ENCODE measurements around the gene UHMK1. TPM values are rescaled to one million over a fixed set of nuclear protein-coding genes. Genes with fewer than 3 reads are reported as not detected.

Gene UHMK1
- total RNA-seq, 1 donor from 2014 or later: 27.5 TPM

DNA sequence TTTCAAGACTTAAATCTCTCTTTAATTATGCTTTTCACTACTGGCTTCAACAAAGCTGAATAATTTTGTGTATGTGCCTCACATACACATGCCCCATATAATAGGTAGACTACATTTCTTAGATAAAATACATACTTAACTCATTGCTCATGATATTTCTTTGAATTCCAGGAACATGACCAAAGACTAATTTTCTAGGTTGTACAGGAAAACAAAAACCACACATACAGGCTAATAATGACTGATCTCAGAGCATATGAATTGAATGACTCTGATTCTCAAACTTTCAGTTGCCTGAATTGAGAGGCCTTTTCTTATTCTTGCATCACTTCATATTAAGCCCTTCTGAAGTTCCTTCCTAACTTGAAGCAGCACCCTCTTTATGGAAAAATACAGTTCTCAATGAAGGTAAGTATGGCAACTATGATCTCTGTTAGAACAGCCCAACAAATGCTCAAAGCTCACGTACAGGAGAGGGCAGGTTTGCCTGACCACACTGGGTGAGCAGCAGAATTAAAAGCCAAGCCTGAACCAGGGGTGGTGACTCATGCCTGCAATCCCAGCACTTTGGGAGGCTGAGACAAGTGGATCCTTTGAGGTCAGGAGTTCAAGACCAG is 41.3 kb downstream of the UHMK1 start:
- Histone ChIP-seq H3K36me3 (no peaks in the 10 kb centered on the region), H3K27me3 (no peaks in the 10 kb centered on the region), H3K4me3 (no peak overlapping the region), H3K4me1 (no peaks in the 10 kb centered on the region), H3K27ac (no peak overlapping the region), H3K9me3 (no peaks in the 10 kb centered on the region)
- no peak for DNase-seq (ENCODE audit: extremely low spot score in 2 of 2)
- no peak for TF ChIP-seq POLR2A (IDR thresholded peaks at IDR 0.05)
- no peak for TF ChIP-seq CTCF (IDR thresholded peaks at IDR 0.05)
- TF ChIP-seq POLR2AphosphoS5 (IDR thresholded peaks at IDR 0.05; ENCODE audit: insufficient read depth in 1 of 2, low read depth in 1 of 2): no peak
- intact Hi-C loops (cut with DNase I): no loop called here

DNA sequence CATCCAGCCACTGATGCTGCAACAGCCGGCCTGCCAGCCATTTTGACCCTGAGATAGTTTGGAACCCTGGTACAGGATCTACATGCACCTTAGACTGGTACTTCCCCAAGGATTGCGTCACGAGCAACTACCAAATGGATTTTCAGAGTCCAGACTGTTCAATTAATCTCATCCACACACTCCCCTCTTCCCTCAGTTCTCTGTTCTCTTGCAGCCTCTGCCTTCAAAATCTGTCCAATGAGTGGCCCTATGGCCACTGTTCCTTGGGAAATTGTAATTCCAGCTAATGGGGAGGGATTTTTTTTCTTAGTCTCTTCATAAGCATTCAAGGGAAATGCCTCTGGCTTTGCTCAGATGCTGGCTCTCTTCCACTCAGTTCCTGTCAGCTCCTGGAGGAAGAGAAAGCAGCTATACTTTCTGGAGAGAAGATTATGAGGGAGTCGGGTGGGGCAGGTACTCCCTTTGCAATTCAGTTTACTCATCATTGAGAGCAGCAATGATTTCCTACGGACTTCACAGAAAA is 44.1 kb downstream of the UHMK1 start:
- Histone ChIP-seq H3K27me3 (no peaks in the 10 kb centered on the region), H3K27ac (peak overlapping the region; percentile 45), H3K4me1 (no peaks in the 10 kb centered on the region), H3K9me3 (no peaks in the 10 kb centered on the region), H3K36me3 (no peaks in the 10 kb centered on the region), H3K4me3 (no peak overlapping the region)
- TF ChIP-seq CTCF (IDR thresholded peaks at IDR 0.05) (no peak), POLR2AphosphoS5 (IDR thresholded peaks at IDR 0.05; ENCODE audit: insufficient read depth in 1 of 2, low read depth in 1 of 2) (peak in 1 of 2 donors; percentile 90)
- peak in 1 of 2 donors; percentile 94 for DNase-seq (ENCODE audit: extremely low spot score in 2 of 2)
- intact Hi-C loops (cut with DNase I): no loop called here

GRCh38 chr1:162543228-162543627 is 45.6 kb downstream of the UHMK1 start:
- no peaks in the 10 kb centered on the region for H3K9me3 ChIP-seq
- TF ChIP-seq POLR2AphosphoS5 (IDR thresholded peaks at IDR 0.05; ENCODE audit: insufficient read depth in 1 of 2, low read depth in 1 of 2): no peak
- TF ChIP-seq CTCF (IDR thresholded peaks at IDR 0.05): no peak
- no peak for TF ChIP-seq POLR2A (IDR thresholded peaks at IDR 0.05)
- no peak overlapping the region for H3K4me3 ChIP-seq
- H3K36me3 ChIP-seq: no peaks in the 10 kb centered on the region
- DNase-seq (ENCODE audit: extremely low spot score in 2 of 2): no peak
- intact Hi-C loops (cut with DNase I): no loop called here
- peaks cover 4% of the 10 kb centered on the region for H3K4me1 ChIP-seq
- H3K27ac ChIP-seq: no peak overlapping the region
- H3K27me3 ChIP-seq: no peaks in the 10 kb centered on the region

DNA sequence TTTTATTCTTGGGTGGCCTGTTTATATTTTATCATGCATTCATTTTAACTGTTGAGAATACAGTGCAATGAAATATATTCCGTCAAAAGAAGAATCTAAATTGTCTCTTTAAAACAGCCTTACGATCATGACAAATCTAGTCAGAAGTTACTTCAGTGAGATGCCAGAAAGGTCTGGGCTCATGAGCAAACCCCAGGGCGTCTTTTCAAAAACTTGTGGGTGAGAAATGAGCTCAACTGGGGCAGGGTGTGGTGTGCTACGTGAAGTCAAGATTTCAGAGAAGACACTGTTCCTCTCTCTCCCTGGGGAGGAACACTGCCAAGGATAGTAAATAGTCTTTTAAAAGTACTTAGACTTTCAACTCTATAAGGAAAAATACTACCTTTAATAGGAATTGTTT is 50.6 kb downstream of the UHMK1 start:
- TF ChIP-seq CTCF (IDR thresholded peaks at IDR 0.05) (no peak), POLR2AphosphoS5 (IDR thresholded peaks at IDR 0.05; ENCODE audit: insufficient read depth in 1 of 2, low read depth in 1 of 2) (peak in 1 of 2 donors; percentile 93)
- Histone ChIP-seq H3K27ac (peak overlapping the region; percentile 79), H3K9me3 (no peaks in the 10 kb centered on the region), H3K4me3 (no peak overlapping the region), H3K27me3 (no peaks in the 10 kb centered on the region), H3K4me1 (peaks cover 16% of the 10 kb centered on the region), H3K36me3 (no peaks in the 10 kb centered on the region)
- intact Hi-C loops (cut with DNase I): no loop called here
- DNase-seq (ENCODE audit: extremely low spot score in 2 of 2): peak in 1 of 2 donors; percentile 93

DNA sequence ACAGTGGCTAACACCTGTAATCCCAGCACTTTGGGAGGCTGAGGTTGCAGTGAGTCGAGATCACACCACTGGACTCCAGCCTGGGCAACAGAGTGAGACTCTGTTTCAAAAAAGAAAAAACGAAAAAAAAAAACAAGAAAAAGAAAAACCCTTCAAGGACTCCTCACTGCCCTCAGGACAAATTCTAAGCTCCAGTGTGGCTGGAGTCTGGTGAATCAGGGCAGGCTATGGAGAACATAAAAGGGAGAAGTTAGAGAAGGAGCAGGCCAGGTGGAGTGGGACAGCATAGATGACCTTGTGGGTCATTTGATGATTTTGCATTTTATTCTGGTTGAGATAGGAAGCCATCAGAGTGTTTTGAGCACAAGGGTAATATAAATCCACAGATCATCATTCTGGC is 51.4 kb downstream of the UHMK1 start:
- no peak overlapping the region for H3K4me3 ChIP-seq
- no peaks in the 10 kb centered on the region for H3K27me3 ChIP-seq
- peak overlapping the region; percentile 79 for H3K27ac ChIP-seq
- DNase-seq (ENCODE audit: extremely low spot score in 2 of 2): no peak
- intact Hi-C loops (cut with DNase I): no loop called here
- peaks cover 23% of the 10 kb centered on the region for H3K4me1 ChIP-seq
- H3K36me3 ChIP-seq: no peaks in the 10 kb centered on the region
- TF ChIP-seq POLR2AphosphoS5 (IDR thresholded peaks at IDR 0.05; ENCODE audit: insufficient read depth in 1 of 2, low read depth in 1 of 2): no peak
- no peaks in the 10 kb centered on the region for H3K9me3 ChIP-seq
